ENCODE data around the gene CTRB2. TPM values are rescaled to one million over a fixed set of nuclear protein-coding genes. Genes with fewer than 3 reads are reported as not detected.

Gene CTRB2
- total RNA-seq, 1 donor from 2014 or later, result not detected

DNA sequence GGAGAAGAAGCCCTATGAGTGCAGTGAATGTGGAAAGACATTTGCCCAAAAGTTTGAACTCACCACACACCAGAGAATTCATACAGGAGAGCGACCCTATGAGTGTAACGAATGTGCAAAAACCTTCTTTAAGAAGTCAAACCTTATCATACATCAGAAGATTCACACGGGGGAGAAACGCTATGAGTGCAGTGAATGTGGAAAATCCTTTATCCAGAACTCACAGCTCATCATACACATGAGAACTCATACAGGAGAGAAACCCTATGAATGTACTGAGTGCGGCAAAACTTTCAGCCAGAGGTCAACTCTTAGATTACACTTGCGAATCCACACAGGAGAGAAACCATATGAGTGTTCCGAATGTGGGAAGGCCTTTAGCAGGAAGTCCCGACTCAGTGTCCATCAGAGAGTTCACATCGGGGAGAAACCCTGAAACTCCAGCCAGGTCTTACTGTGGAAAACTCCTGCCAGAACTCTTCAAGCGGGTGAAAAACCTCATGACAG is 37.0 kb downstream of the CTRB2 start:
- Histone ChIP-seq H3K4me1 (no peaks in the 10 kb centered on the region), H3K27ac (no peak overlapping the region), H3K27me3 (no peaks in the 10 kb centered on the region), H3K4me3 (no peak overlapping the region), H3K9me3 (peaks cover 28 to 70% of the 10 kb centered on the region in 2 donors), H3K36me3 (peaks cover 42 to 64% of the 10 kb centered on the region in 2 donors)
- TF ChIP-seq, protein P1, sequence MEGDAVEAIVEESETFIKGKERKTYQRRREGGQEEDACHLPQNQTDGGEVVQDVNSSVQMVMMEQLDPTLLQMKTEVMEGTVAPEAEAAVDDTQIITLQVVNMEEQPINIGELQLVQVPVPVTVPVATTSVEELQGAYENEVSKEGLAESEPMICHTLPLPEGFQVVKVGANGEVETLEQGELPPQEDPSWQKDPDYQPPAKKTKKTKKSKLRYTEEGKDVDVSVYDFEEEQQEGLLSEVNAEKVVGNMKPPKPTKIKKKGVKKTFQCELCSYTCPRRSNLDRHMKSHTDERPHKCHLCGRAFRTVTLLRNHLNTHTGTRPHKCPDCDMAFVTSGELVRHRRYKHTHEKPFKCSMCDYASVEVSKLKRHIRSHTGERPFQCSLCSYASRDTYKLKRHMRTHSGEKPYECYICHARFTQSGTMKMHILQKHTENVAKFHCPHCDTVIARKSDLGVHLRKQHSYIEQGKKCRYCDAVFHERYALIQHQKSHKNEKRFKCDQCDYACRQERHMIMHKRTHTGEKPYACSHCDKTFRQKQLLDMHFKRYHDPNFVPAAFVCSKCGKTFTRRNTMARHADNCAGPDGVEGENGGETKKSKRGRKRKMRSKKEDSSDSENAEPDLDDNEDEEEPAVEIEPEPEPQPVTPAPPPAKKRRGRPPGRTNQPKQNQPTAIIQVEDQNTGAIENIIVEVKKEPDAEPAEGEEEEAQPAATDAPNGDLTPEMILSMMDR (IDR thresholded peaks at IDR 0.05), result no peak
- DNase-seq (ENCODE audit: low spot score in 2 of 2), result no peak
- intact Hi-C loops (cut with DNase I), result no loop called here

DNA sequence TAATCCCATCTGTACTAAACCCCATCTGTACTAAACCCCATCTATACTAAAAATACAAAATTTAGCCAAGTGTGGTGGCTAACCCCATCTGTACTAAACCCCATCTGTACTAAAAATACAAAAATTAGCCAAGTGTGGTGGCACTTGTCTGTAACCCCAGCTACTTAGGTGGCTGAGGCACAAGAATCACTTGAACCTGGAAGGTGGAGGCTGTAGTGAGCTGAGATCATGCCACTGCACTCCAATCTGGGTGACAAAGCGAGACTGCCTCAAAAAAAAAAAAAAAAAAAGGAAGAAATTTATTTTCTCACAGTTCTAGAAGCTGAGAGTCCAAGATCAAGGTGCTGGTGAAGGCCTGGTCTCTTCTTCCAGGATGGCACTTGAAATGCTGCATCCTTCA is 46.6 kb downstream of the CTRB2 start:
- H3K4me1 ChIP-seq, result no peaks in the 10 kb centered on the region
- no peak overlapping the region for H3K27ac ChIP-seq
- H3K9me3 ChIP-seq, result peaks cover 0 to 2% of the 10 kb centered on the region in 2 donors
- intact Hi-C loops (cut with DNase I), result no loop called here
- H3K4me3 ChIP-seq, result no peak overlapping the region
- H3K36me3 ChIP-seq, result peaks cover 14 to 36% of the 10 kb centered on the region in 2 donors
- DNase-seq (ENCODE audit: low spot score in 2 of 2), result no peak
- TF ChIP-seq, protein P1 (IDR thresholded peaks at IDR 0.05), result no peak
- no peaks in the 10 kb centered on the region for H3K27me3 ChIP-seq

Other genes starting within 250 kb of the CTRB2 start
- 22.0 TPM for gene WDR59, start 222.0 kb downstream of the CTRB2 start, total RNA-seq
- 53.7 TPM for gene ZNRF1, start 208.1 kb downstream of the CTRB2 start, total RNA-seq
- gene LDHD, start 90.4 kb downstream of the CTRB2 start, total RNA-seq, result 7.5 TPM
- gene ZFP1, start 58.6 kb downstream of the CTRB2 start, total RNA-seq, result 6.8 TPM
- not detected for gene CTRB1, start 11.8 kb upstream of the CTRB2 start, total RNA-seq
- 243 TPM for gene BCAR1, start 44.5 kb upstream of the CTRB2 start, total RNA-seq
- 8.3 TPM for gene CFDP1, start 226.3 kb upstream of the CTRB2 start, total RNA-seq